ENCODE results near the gene EFHC2.

DNA sequence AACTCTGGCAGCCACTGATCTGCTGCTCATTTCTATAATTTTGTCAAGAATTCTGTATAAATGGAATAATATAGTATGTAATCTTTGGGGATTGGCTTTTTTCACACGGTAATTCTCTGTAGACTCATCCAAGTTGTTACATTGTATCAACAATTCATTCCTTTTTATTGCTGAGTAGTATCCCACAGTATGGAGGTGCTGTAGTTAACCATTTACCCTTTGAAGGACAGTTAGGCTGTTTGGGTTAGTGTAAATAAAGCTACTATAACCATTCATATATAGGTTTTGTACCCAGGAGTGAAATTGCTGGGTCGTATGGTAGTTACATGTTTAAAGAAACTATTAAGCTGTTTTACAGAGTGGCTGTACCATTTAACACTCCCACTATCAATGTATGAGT is 213.3 kb downstream of the EFHC2 start:
- no peak for TF ChIP-seq EZH2 (IDR thresholded peaks at IDR 0.05; ENCODE audit: borderline replicate concordance, control insufficient read depth, low read depth, low read length)
- no peak for TF ChIP-seq STAT1 (conservative IDR thresholded peaks at IDR 0.05)
- TF ChIP-seq ZBED1 (IDR thresholded peaks at IDR 0.05; ENCODE audit: borderline replicate concordance), result no peak
- TF ChIP-seq RBBP5 (conservative IDR thresholded peaks at IDR 0.05), result no peak
- no peak for TF ChIP-seq TBL1XR1 (IDR thresholded peaks at IDR 0.05; ENCODE audit: low read depth, low read length)
- TF ChIP-seq SIX5 (IDR thresholded peaks at IDR 0.05; ENCODE audit: low read depth, low read length, severe bottlenecking), result no peak
- TF ChIP-seq CREB1 (IDR thresholded peaks at IDR 0.05; ENCODE audit: low read depth), result no peak
- TF ChIP-seq, protein P1, sequence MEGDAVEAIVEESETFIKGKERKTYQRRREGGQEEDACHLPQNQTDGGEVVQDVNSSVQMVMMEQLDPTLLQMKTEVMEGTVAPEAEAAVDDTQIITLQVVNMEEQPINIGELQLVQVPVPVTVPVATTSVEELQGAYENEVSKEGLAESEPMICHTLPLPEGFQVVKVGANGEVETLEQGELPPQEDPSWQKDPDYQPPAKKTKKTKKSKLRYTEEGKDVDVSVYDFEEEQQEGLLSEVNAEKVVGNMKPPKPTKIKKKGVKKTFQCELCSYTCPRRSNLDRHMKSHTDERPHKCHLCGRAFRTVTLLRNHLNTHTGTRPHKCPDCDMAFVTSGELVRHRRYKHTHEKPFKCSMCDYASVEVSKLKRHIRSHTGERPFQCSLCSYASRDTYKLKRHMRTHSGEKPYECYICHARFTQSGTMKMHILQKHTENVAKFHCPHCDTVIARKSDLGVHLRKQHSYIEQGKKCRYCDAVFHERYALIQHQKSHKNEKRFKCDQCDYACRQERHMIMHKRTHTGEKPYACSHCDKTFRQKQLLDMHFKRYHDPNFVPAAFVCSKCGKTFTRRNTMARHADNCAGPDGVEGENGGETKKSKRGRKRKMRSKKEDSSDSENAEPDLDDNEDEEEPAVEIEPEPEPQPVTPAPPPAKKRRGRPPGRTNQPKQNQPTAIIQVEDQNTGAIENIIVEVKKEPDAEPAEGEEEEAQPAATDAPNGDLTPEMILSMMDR (IDR thresholded peaks at IDR 0.05 in 2 of 3, conservative IDR thresholded peaks at IDR 0.05 in 1 of 3; ENCODE audit: control insufficient read depth in 2 of 3, extremely low read depth in 1 of 3, insufficient read depth in 1 of 3, low read depth in 3 of 3, low read length in 3 of 3), result no peak
- TF ChIP-seq POLR2A (IDR thresholded peaks at IDR 0.05; ENCODE audit: low read depth, low read length), result no peak
- no peak for TF ChIP-seq EP300 (IDR thresholded peaks at IDR 0.05; ENCODE audit: borderline replicate concordance in 1 of 2, control insufficient read depth in 1 of 2, low read depth in 2 of 2, low read length in 2 of 2)
- TF ChIP-seq CBX3 (IDR thresholded peaks at IDR 0.05; ENCODE audit: borderline replicate concordance, low read depth), result no peak
- TF ChIP-seq, protein P2, sequence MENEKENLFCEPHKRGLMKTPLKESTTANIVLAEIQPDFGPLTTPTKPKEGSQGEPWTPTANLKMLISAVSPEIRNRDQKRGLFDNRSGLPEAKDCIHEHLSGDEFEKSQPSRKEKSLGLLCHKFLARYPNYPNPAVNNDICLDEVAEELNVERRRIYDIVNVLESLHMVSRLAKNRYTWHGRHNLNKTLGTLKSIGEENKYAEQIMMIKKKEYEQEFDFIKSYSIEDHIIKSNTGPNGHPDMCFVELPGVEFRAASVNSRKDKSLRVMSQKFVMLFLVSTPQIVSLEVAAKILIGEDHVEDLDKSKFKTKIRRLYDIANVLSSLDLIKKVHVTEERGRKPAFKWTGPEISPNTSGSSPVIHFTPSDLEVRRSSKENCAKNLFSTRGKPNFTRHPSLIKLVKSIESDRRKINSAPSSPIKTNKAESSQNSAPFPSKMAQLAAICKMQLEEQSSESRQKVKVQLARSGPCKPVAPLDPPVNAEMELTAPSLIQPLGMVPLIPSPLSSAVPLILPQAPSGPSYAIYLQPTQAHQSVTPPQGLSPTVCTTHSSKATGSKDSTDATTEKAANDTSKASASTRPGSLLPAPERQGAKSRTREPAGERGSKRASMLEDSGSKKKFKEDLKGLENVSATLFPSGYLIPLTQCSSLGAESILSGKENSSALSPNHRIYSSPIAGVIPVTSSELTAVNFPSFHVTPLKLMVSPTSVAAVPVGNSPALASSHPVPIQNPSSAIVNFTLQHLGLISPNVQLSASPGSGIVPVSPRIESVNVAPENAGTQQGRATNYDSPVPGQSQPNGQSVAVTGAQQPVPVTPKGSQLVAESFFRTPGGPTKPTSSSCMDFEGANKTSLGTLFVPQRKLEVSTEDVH (IDR thresholded peaks at IDR 0.05; ENCODE audit: low read depth, partially characterized antibody), result no peak
- TF ChIP-seq POLR2AphosphoS2 (IDR thresholded peaks at IDR 0.05; ENCODE audit: low read depth, low read length), result no peak

Measured in GM12878 (cell line).